MM.1S (cell line): Measurements from ENCODE around the gene ENTPD3.

Experiments used
- CTCF ChIP-seq: fragments of 300-600 bp; sonication (generic); IDR thresholded peaks from 2 replicates; pipeline ENCODE4 v1.5.1; 2016; ENCODE audit warnings: antibody characterized with exemption, low read length, mixed read lengths
- EZH2phosphoT487 ChIP-seq: fragments of 300-600 bp; sonication (generic); IDR thresholded peaks from 2 replicates; pipeline ENCODE4 v1.6.1; 2018; ENCODE audit warnings: antibody characterized with exemption, low read length

- TF ChIP-seq CTCF (no peak), EZH2phosphoT487 (no peak)
These were observed 89.8 kb downstream of the ENTPD3 start, which contains the start of gene ZNF619 for GRCh38 chr3:40476478-40477470.
